ENCODE measurements around the gene RBMS1. TPM values are rescaled to one million over a fixed set of nuclear protein-coding genes. Genes with fewer than 3 reads are reported as not detected.

RBMS1 gene
- polyA plus RNA-seq, 2 of the 4 experiments (the other 2 are of a cell fraction): 51.9 to 108 TPM

DNA sequence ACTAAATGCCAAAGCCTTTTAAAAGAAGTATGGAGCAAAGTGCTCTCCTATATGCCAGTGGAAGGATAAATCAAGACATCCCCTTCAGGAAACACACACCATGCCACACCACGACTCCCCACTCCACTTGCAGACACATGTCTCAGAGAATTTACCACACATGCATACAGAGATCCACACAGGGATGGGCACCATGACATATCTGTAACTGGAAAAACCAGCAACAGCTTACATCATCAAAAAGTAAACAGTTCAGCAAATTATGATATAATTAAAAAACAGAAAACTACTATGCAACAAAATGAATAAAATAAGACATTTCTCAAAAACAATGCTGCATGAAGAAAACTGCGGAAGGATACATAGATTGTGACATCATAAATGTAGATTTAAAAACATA, 29.6 kb downstream of the RBMS1 start:
- Histone ChIP-seq H3K4me1 (peaks cover 14% of the 10 kb centered on the region; the same call in 2 of the 3 replicates), H3K9me3 (no peaks in the 10 kb centered on the region), H3K27ac (no peak overlapping the region), H3K4me2 (no peak overlapping the region), H3K4me3 (no peak overlapping the region)
- DNase-seq (ENCODE audit: low read depth in 1 of 2, low spot score in 1 of 2) (no peak), ATAC-seq (no peak), FAIRE-seq (no peak)
- WGBS (ENCODE audit: missing lambda C conversion rate): 83% methylated on average over 2 of the region's 2 CpGs
- CTCF ChIA-PET: no interaction called here
- POLR2A ChIA-PET: no interaction called here
- TF ChIP-seq BHLHE40 (IDR thresholded peaks at IDR 0.05; ENCODE audit: low read depth, low read length) (no peak), JUNB (IDR thresholded peaks at IDR 0.05) (no peak)

DNA sequence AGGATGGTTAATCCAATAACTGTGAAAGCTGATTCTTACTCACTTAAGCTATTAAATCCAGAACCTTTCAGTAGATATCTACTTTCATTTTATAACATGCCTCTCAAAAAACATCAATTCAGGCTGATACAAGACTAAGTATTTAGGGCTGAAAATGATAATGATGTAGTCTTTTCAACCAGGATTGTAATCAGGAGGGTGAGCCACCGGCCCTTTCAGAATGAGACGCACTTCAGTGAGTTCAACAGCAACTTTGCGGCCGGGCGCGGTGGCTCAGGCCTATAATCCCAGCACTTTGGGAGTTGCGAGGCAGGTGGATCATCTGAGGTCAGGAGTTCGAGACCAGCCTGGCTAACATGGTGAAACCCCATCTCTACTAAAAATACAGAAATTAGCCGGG, 30.4 kb downstream of the RBMS1 start:
- FAIRE-seq: no peak
- H3K27ac ChIP-seq: no peak overlapping the region
- ChIA-PET CTCF (no interaction called here), POLR2A (no interaction called here)
- no peak overlapping the region for H3K4me2 ChIP-seq
- no peak overlapping the region for H3K4me3 ChIP-seq
- WGBS (ENCODE audit: missing lambda C conversion rate): 96% methylated on average over 9 of the region's 9 CpGs
- no peaks in the 10 kb centered on the region for H3K9me3 ChIP-seq
- DNase-seq (ENCODE audit: low read depth in 1 of 2, low spot score in 1 of 2): no peak
- TF ChIP-seq RARB (CRISPR knock-in tag; IDR thresholded peaks at IDR 0.05): no peak
- TF ChIP-seq KDM5A (IDR thresholded peaks at IDR 0.05): no peak
- TF ChIP-seq, protein P1, sequence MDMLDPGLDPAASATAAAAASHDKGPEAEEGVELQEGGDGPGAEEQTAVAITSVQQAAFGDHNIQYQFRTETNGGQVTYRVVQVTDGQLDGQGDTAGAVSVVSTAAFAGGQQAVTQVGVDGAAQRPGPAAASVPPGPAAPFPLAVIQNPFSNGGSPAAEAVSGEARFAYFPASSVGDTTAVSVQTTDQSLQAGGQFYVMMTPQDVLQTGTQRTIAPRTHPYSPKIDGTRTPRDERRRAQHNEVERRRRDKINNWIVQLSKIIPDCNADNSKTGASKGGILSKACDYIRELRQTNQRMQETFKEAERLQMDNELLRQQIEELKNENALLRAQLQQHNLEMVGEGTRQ (IDR thresholded peaks at IDR 0.05): no peak
- no peak for TF ChIP-seq RAD21 (conservative IDR thresholded peaks at IDR 0.05 in 1 of 2, IDR thresholded peaks at IDR 0.05 in 1 of 2)
- TF ChIP-seq RCOR1 (IDR thresholded peaks at IDR 0.05; ENCODE audit: low read depth, low read length): no peak
- TF ChIP-seq NR3C1 (IDR thresholded peaks at IDR 0.05): no peak
- TF ChIP-seq BCL3 (IDR thresholded peaks at IDR 0.05): no peak
- peaks cover 14% of the 10 kb centered on the region; the same call in 2 of the 3 replicates for H3K4me1 ChIP-seq
- no peak for ATAC-seq

DNA sequence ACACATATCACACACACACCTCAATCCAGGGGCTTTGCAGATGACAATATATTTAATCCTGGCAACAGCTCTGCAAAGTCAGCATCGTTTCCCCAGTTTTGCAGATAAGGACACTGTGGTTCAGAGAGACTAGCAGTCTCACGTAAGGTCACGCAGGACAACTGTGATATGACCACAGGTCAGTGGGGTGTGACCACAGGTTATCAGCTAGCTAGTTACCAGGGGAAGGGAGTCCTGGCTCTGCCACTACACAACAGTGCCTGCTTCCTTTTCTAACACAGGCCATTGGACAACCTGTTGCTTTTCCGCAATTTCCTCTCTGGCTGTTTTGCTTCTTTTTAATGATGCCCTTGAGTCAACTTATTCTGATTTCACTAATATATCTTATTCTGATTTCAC, 33.3 kb downstream of the RBMS1 start:
- 95% methylated on average over 4 of the region's 4 CpGs for WGBS (ENCODE audit: missing lambda C conversion rate)
- DNase-seq (ENCODE audit: low read depth in 1 of 2, low spot score in 1 of 2) (no peak), FAIRE-seq (no peak), ATAC-seq (no peak)
- no peak overlapping the region for H3K4me2 ChIP-seq
- H3K9me3 ChIP-seq: no peaks in the 10 kb centered on the region
- ChIA-PET CTCF (interaction anchor here (0.6 to 1.3 kb wide), 3 partner anchors 14 to 351 kb away, joined by 3 read pairs; no protein-coding TSS in a partner anchor), POLR2A (no interaction called here)
- H3K4me3 ChIP-seq: no peak overlapping the region
- H3K4me1 ChIP-seq: peaks cover 31% of the 10 kb centered on the region
- TF ChIP-seq HES2 (IDR thresholded peaks at IDR 0.05) (no peak), ESRRA (IDR thresholded peaks at IDR 0.05; ENCODE audit: borderline replicate concordance, low read length) (no peak), NFE2L2 (conservative IDR thresholded peaks at IDR 0.05; ENCODE audit: low read length) (no peak)
- H3K27ac ChIP-seq: no peak overlapping the region

DNA sequence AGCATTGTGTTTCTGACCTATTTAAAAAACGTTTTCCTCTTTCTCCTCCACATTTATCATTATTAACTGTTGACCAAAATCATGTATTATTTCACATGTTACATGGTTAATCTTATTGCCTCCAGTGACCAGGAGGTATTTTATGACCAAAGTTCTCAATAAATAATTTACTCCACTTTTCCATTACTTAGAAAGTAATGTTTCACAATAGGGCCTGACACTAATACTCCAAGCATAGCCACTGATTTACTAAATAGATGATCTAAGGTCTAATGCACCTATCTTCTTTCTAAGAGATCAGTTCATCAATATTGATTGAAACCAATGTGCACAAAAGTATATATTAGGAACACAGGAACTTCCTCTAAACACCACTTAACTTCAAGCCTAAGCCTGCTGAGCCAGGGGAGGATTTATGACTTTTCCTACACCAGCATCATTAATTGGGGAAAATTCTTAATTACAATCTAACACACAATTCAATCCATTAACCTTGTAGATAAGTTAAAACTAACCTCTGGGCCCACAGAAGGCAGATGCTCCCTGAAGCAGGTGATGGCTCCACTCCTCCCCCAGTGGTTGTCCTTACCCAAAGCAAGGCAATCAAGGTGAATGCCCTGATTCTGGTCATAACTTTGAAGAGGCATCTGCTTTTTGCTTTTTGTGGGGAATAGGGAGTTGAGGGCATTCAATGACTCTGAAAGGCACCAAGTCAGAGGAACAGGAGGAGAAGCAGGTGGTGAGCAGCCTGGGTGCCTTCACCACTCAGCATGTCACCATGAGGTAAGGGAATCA, 33.9 kb downstream of the RBMS1 start:
- no peak for TF ChIP-seq SMC3 (IDR thresholded peaks at IDR 0.05)
- no peak for TF ChIP-seq SREBF2 (IDR thresholded peaks at IDR 0.05)
- no peak for TF ChIP-seq ELK1 (IDR thresholded peaks at IDR 0.05; ENCODE audit: low read depth, low read length)
- no peak for TF ChIP-seq EHMT2 (IDR thresholded peaks at IDR 0.05; ENCODE audit: low read depth)
- TF ChIP-seq MYC (IDR thresholded peaks at IDR 0.05; ENCODE audit: borderline replicate concordance, low read length): no peak
- no peak for TF ChIP-seq ZC3H11A (IDR thresholded peaks at IDR 0.05)
- TF ChIP-seq BHLHE40 (IDR thresholded peaks at IDR 0.05; ENCODE audit: low read depth, low read length): no peak
- TF ChIP-seq ZSCAN20 (CRISPR knock-in tag; IDR thresholded peaks at IDR 0.05): no peak
- TF ChIP-seq, protein P2, sequence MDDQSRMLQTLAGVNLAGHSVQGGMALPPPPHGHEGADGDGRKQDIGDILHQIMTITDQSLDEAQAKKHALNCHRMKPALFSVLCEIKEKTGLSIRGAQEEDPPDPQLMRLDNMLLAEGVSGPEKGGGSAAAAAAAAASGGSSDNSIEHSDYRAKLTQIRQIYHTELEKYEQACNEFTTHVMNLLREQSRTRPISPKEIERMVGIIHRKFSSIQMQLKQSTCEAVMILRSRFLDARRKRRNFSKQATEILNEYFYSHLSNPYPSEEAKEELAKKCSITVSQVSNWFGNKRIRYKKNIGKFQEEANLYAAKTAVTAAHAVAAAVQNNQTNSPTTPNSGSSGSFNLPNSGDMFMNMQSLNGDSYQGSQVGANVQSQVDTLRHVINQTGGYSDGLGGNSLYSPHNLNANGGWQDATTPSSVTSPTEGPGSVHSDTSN (IDR thresholded peaks at IDR 0.05): no peak
- no peak for TF ChIP-seq NPAS2 (CRISPR knock-in tag; IDR thresholded peaks at IDR 0.05; ENCODE audit: borderline replicate concordance)
- TF ChIP-seq HOXB5 (CRISPR knock-in tag; IDR thresholded peaks at IDR 0.05): no peak
- TF ChIP-seq POLR2A (IDR thresholded peaks at IDR 0.05; ENCODE audit: low read length): no peak
- ATAC-seq (no peak), FAIRE-seq (no peak), DNase-seq (ENCODE audit: low read depth in 1 of 2, low spot score in 1 of 2) (no peak)
- ChIA-PET POLR2A (no interaction called here), CTCF (interaction anchor here (1.3 kb wide), 1 partner anchor 14 kb away, joined by 3 read pairs; no protein-coding TSS in a partner anchor)
- Histone ChIP-seq H3K9me3 (no peaks in the 10 kb centered on the region), H3K4me1 (peaks cover 32% of the 10 kb centered on the region), H3K4me2 (no peak overlapping the region), H3K4me3 (no peak overlapping the region), H3K27ac (no peak overlapping the region)
- WGBS (ENCODE audit: missing lambda C conversion rate): 17% methylated on average over 1 of the region's 1 CpG
